ENCODE results near the gene C3orf22. TPM values are rescaled to one million over a fixed set of nuclear protein-coding genes. Genes with fewer than 3 reads are reported as not detected.

C3orf22 gene
- polyA plus RNA-seq, 1 donor (not counting 4 experiments of a cell fraction or from before 2014, with no cell fraction given): not detected

DNA sequence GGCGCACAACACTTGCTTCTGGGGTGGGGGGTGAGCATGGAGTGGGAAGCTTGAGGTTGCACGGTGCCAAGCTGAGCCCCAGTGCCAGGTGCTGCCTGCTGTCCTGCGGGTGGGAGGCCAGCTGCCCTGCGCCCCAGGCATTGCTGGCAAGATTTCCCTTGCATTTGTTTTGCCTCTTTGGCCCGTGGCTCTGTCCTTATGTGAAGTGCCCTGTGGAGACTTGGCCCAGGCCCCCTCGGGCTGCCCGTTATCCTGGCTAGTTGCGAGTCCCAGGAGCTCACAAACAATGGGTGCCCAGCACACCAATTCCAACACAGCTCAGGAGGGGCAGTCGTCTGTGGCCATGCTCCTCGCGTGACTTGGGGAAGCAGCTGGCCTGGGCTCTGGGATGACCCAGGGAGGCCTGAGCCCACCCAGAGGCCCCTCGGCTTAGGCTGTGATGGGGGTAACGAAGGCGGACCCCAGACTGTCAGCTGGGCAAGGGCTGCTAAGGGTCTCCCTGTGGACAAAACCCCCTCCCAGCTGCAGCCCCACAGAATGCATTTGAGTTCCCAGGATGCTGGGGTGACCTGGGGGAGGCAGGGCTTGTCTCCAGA, 5.9 kb downstream of the C3orf22 start:
- H4K20me1 ChIP-seq (ENCODE audit: control insufficient read depth, extremely low read depth, insufficient read depth, low read length): no peaks in the 10 kb centered on the region
- H3K9me3 ChIP-seq (ENCODE audit: control insufficient read depth, low read depth, low read length): no peaks in the 10 kb centered on the region
- H3K9me1 ChIP-seq (ENCODE audit: control insufficient read depth, extremely low read depth, insufficient read depth, low read length): no peaks in the 10 kb centered on the region
- DNase-seq (ENCODE audit: low read depth, low spot score): no peak
- no peak for TF ChIP-seq EZH2 (IDR thresholded peaks at IDR 0.05; ENCODE audit: low read length)
- TF ChIP-seq, protein P1, sequence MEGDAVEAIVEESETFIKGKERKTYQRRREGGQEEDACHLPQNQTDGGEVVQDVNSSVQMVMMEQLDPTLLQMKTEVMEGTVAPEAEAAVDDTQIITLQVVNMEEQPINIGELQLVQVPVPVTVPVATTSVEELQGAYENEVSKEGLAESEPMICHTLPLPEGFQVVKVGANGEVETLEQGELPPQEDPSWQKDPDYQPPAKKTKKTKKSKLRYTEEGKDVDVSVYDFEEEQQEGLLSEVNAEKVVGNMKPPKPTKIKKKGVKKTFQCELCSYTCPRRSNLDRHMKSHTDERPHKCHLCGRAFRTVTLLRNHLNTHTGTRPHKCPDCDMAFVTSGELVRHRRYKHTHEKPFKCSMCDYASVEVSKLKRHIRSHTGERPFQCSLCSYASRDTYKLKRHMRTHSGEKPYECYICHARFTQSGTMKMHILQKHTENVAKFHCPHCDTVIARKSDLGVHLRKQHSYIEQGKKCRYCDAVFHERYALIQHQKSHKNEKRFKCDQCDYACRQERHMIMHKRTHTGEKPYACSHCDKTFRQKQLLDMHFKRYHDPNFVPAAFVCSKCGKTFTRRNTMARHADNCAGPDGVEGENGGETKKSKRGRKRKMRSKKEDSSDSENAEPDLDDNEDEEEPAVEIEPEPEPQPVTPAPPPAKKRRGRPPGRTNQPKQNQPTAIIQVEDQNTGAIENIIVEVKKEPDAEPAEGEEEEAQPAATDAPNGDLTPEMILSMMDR (optimal IDR thresholded peaks at IDR 0.05 in 1 of 3, IDR thresholded peaks at IDR 0.05 in 1 of 3, conservative IDR thresholded peaks at IDR 0.05 in 1 of 3; ENCODE audit: extremely low read depth in 1 of 3, insufficient read depth in 2 of 3, low read length in 3 of 3): no peak
- H3K27me3 ChIP-seq (ENCODE audit: control insufficient read depth, extremely low read depth, insufficient read depth, low read length): peaks cover 20% of the 10 kb centered on the region
- no peak for FAIRE-seq
- no peak overlapping the region for H3K4me3 ChIP-seq (ENCODE audit: control insufficient read depth in 2 of 3, extremely low read depth in 1 of 3, insufficient read depth in 2 of 3, low read depth in 1 of 3, low read length in 3 of 3)
- H3K79me2 ChIP-seq (ENCODE audit: control insufficient read depth, insufficient read depth, low read length): no peaks in the 10 kb centered on the region
- dilution Hi-C loops (cut with MboI; ENCODE audit: extremely low pct_ligation_motif_present, low sequenced_read_pairs): no loop called here
- H3K4me1 ChIP-seq (ENCODE audit: control insufficient read depth, extremely low read depth, insufficient read depth, low read length): no peaks in the 10 kb centered on the region
- H3K27ac ChIP-seq (ENCODE audit: control insufficient read depth, insufficient read depth, low read length): no peak overlapping the region
- no peak overlapping the region for H2AFZ ChIP-seq (ENCODE audit: control insufficient read depth, low read length)
- no peak overlapping the region for H3K4me2 ChIP-seq (ENCODE audit: control insufficient read depth, extremely low read depth, insufficient read depth, low read depth, low read length)
- no peaks in the 10 kb centered on the region for H3K36me3 ChIP-seq (ENCODE audit: control insufficient read depth in 2 of 2, extremely low read depth in 1 of 2, insufficient read depth in 2 of 2, low read length in 2 of 2)
- H3K9ac ChIP-seq (ENCODE audit: control insufficient read depth, extremely low read depth, insufficient read depth, low read length): no peak overlapping the region

DNA sequence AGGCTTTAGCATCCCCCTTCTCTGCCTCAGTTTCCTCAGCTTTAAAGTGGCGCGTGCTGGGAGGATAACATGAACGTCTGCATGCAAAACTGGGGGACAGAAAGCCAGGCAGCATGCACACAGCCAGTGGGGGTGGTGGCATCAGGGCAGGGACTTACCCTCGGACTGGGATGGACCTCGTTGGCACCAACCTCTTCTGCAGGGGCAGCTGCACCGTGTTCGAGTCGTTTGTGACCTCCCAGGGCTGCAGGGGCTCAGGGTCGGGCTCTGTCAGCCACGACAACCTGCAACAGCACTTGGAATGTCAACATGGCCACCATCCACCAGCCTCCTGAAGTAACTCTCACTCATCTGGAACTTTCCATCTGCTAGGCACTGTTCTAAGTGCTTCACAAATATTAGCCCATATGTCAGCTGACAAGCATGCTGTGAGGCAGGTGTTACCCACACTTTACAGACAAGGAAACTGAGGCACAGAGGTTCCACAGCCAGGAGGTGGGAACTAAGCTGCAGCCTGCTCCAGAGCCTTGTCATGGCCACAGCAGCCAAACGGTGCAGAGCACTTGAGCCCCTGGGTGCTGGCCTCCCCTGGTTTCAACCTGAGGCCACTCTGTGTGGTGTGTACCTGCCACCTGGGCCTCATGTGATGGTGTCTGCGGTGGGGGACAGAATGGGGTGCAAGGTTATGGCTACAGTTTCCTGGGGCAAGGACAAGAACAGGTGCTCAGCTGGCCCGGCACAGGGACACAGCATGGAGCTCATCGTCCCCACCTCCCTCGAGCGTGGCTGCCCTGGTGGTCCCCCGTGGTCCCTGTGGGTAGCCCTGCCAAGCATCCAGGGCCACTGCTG, 6.7 kb downstream of the C3orf22 start:
- H3K9ac ChIP-seq (ENCODE audit: control insufficient read depth, extremely low read depth, insufficient read depth, low read length): no peak overlapping the region

More for the DNA sequence above, 6.7 kb downstream of the C3orf22 start:
- Histone ChIP-seq H2AFZ (ENCODE audit: control insufficient read depth, low read length) (no peak overlapping the region), H3K36me3 (ENCODE audit: control insufficient read depth in 2 of 2, extremely low read depth in 1 of 2, insufficient read depth in 2 of 2, low read length in 2 of 2) (no peaks in the 10 kb centered on the region), H3K9me1 (ENCODE audit: control insufficient read depth, extremely low read depth, insufficient read depth, low read length) (no peaks in the 10 kb centered on the region), H3K4me1 (ENCODE audit: control insufficient read depth, extremely low read depth, insufficient read depth, low read length) (no peaks in the 10 kb centered on the region), H3K4me2 (ENCODE audit: control insufficient read depth, extremely low read depth, insufficient read depth, low read depth, low read length) (no peak overlapping the region), H3K4me3 (ENCODE audit: control insufficient read depth in 2 of 3, extremely low read depth in 1 of 3, insufficient read depth in 2 of 3, low read depth in 1 of 3, low read length in 3 of 3) (no peak overlapping the region), H4K20me1 (ENCODE audit: control insufficient read depth, extremely low read depth, insufficient read depth, low read length) (no peaks in the 10 kb centered on the region), H3K27ac (ENCODE audit: control insufficient read depth, insufficient read depth, low read length) (no peak overlapping the region), H3K27me3 (ENCODE audit: control insufficient read depth, extremely low read depth, insufficient read depth, low read length) (peaks cover 24% of the 10 kb centered on the region), H3K9me3 (ENCODE audit: control insufficient read depth, low read depth, low read length) (no peaks in the 10 kb centered on the region), H3K79me2 (ENCODE audit: control insufficient read depth, insufficient read depth, low read length) (no peaks in the 10 kb centered on the region)
- TF ChIP-seq, protein P1 (optimal IDR thresholded peaks at IDR 0.05 in 1 of 3, IDR thresholded peaks at IDR 0.05 in 1 of 3, conservative IDR thresholded peaks at IDR 0.05 in 1 of 3; ENCODE audit: extremely low read depth in 1 of 3, insufficient read depth in 2 of 3, low read length in 3 of 3): no peak
- TF ChIP-seq EZH2 (IDR thresholded peaks at IDR 0.05; ENCODE audit: low read length): no peak
- DNase-seq (ENCODE audit: low read depth, low spot score) (no peak), FAIRE-seq (no peak)
- dilution Hi-C loops (cut with MboI; ENCODE audit: extremely low pct_ligation_motif_present, low sequenced_read_pairs): no loop called here
